Dermis blood vessel endothelial cell (primary cell): ENCODE data around the gene MUS81. TPM values are rescaled to one million over a fixed set of nuclear protein-coding genes. Genes with fewer than 3 reads are reported as not detected.

Source experiments
- DNase-seq: peaks from one replicate; pipeline ENCODE4 v3.0.0; 2010
- total RNA-seq: library from RNA; depleted of rRNA; stranded (reverse); fragments of >200 nt; gene quantifications from 2 replicates; pipeline ENCODE4 v1.2.3, GENCODE V29; 2014

MUS81 gene
- total RNA-seq, 1 donor from 2014 or later = 49.7 TPM

DNA sequence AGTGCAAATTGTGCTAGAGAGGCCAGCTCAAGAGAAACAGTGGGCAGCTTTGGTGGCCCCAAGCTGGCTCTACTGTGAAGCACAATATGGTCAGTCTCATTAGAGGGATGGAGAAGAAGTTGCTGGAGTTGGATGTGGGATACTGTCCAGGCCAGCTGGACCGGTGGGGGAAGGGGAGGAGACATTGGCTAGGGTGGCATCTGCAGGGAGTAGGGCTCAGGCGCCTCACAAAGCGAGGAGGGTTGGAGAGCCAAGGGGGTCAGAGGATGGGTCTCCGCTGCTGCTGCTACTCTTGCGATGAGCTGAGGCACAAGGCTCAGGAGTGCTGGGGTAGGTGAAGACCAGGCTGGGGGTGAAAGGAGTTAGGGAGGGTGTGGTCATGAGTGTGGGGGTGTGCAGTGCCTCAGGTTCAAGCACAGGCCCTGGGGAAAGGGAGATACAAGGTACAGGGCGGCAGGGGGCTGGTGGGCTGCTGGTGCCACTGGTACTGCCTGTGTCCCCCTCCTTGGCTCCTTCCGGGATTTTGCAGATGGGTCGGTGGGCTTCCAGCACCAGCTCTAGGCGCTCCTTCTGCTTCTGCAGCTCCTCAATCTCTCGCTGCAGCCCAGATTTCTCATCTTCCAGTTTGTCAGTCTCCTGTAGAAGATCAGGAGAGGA lies 32.6 kb downstream of the MUS81 start:
- DNase-seq = no peak

- peak; percentile 71 for DNase-seq
These were observed 33.9 kb downstream of the MUS81 start for GRCh38 chr11:65894034-65894591.

DNA sequence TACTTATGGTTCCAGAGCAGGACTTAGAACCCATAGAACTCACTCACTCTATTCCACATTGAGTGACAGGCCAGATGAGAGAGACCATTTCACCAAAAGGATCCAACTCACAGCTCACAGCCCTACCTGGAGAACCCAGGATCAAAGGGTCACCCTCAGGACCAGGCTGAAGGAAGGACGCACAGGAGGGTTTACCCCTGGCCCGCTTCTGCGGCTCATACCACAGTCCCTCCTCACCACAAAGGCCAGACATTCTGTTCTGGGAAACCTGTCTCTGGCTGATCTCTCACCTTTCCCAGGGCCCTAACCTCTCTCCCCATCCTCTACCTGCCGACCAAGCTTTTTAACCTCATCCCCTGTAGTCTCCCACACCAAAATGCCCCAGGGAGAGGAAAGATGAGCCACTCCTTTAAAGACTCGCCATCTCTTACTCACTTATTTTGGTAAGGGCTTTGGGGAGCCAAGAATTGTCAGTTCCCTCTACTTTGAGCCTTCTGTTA lies 35.3 kb downstream of the MUS81 start:
- DNase-seq = no peak

- no peak for DNase-seq
These were observed 36.1 kb downstream of the MUS81 start for GRCh38 chr11:65896034-65896999.

DNA sequence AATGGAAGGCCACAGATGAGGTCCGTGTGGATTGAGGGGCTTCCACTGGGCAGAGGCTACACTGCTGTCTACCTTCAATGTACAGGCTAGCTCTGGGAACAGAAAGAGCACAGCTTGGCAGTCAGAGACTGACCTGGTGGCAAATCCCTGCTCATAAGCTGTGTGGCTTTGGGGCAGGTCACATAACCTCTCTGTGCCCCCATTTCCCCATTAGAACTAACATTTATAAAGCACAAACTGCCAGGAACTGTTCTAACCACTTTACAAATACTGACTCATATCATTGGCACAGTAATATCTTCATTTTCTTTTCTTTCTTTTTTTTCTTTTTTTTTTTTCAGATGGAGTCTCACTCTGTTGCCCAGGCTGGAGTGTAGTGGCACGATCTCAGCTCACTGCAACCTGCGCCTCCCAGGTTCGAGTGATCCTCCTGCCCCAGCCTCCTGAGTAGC lies 36.8 kb downstream of the MUS81 start:
- no peak for DNase-seq

- DNase-seq = no peak
These were observed 38.6 kb downstream of the MUS81 start for GRCh38 chr11:65898656-65899355.

GRCh38 chr11:65899356-65900124 lies 39.3 kb downstream of the MUS81 start:
- peak; percentile 83 for DNase-seq

DNA sequence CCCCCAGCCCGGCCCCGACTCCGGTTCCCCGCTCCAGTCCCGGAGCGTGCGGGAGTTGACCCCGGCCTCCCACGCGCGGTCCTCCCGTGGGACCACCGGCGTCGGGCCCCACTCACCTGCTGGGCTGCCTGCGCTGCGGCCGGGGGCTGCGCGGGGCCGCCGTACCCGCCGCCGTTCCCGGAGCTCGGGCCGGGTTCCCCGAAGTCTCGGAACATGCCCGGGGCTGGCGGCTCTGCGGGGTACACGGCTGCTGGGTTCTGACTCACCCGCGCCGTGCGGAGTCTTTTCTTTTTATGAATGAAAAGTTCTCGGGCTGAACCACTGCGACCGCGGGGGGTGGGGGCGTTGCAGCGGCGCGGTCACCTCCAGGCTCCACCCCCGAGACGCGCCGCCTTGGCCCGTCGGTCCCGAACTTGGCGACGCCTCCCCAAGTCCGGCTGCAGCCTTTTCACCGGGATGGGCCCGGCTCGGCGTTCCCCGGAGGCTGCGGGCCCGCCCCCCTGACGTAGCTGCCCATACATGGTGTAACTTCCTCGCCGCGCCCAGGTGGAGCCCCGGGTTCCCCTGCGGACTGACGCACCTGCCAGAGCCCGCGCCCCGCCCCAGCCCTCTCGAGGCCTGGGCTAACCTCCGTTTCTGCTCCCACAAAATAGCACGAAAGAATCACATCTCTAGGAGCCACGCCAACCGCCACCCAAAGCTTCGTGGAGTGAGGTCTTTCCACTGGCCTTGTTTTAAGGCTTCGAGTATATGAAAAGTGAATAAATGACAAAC lies 40.1 kb downstream of the MUS81 start, which contains the start of gene FOSL1:
TSS of gene FOSL1 (minus strand) at position 264 of the 774 bp plus-strand sequence. CDS start at position 215, 49 bp downstream.
- DNase-seq = peak; percentile 97

DNA sequence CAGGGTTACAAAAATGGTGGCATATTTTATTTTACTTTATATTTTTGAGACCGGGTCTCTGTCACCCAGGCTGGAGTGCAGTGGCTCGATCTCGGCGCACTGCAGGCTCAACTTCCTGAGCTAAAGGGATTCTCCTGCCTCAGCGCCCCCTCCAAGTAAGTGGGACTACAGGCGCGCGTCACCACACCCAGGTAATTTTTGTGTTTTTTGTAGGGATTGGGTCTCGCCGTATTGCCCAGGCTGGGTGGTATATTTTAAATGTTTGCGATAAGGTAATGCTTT lies 40.6 kb downstream of the MUS81 start:
- no peak for DNase-seq

GRCh38 chr11:65903068-65903481 lies 42.8 kb downstream of the MUS81 start:
- no peak for DNase-seq

- no peak for DNase-seq
These were observed 43.5 kb downstream of the MUS81 start for GRCh38 chr11:65903715-65904114.

DNA sequence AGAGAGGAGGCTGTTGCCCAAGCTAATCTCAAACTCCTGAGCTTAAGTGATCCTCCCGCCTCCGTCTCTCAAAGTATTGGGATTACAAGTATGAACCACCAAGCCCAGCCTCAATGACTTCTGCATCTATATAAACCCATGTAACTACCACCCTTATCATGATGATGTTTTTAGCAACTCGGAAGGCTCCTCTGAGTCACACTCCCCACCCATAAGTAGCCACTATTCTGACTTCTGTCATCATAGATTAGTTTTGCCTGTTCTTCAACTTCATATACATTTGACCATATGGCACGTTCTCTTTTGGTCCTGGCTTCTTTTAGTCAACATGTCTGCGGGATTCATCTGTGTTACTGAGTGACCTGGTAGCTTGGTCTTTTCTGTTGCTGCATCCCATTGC lies 46.4 kb downstream of the MUS81 start:
- DNase-seq = no peak

DNA sequence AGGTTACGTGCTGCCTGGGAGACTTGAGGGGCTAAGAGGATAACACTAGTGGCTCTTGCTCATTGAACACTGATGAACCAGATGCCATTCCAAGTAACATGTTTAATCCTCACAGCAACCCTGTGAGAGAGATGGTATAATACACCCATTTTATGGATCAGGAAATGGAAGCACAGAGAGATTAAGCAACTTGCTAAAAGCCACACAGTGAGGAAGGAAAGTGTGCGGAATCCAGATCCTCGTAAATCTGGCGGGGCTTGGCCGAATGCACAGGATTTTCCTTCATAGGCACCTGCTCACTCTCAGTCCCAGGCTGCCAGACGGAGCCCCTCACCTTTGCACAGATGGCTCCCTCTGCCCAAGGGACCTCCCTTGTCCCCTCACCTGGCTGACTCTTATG lies 47.6 kb downstream of the MUS81 start:
- no peak for DNase-seq

- peak; percentile 56 for DNase-seq
These were observed 51.7 kb downstream of the MUS81 start for GRCh38 chr11:65911682-65912568.

DNA sequence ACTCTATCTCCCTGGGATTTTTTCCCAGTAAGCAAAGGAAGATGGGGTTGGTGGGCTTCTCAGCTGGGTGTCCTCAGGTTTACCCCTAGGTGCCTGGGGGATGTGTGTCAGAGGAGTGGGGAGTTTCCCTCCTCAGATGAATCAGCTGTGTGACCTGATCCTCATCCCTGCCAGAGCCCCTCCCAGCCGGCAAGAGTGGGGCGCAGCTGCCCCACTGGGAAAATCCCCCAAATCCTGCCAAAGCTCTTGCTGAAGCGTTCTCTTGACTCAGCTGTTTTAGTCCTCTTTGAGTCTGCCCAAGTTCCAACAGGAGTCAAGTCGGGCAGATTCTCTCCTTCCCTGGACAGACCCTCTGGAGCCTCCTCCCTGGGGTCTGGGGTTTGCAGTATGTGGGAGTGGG lies 52.6 kb downstream of the MUS81 start:
- DNase-seq = peak; percentile 51

- no peak for DNase-seq
These were observed 55.0 kb downstream of the MUS81 start for GRCh38 chr11:65915101-65915820.

GRCh38 chr11:65915821-65916251 lies 55.6 kb downstream of the MUS81 start:
- peak; percentile 97 for DNase-seq
